ENCODE data around the gene SMARCAD1.

The SMARCAD1 gene

GRCh38 chr4:94207469-94208224, at the start of gene SMARCAD1:
TSS of gene SMARCAD1 (plus strand) at chr4:94207865. CDS start at chr4:94208395, 530 bp downstream.
- peak; percentile 94 for DNase-seq (ENCODE audit: low spot score)

DNA sequence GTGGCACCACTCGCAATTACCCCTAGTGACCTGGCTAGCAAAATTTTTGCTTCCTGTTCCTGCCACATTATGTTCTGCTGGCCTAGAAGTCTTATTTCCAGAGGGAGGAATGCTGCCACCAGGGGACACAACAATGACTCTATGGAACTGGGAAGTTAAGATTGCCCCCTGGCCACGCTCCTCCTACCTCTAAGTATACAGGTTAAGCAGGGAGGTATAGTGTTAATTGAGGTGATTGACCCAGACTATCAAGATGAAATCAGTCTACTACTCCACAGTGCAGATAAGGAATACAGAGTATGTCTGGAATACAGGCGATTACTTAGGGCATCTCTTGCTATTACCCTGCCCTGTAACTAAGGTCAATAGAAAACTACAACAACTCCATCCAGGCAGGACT, 48.8 kb upstream of the SMARCAD1 start:
- no peak for DNase-seq (ENCODE audit: low spot score)

- no peak for DNase-seq (ENCODE audit: low spot score)
Observed at GRCh38 chr4:94159790-94160189, 47.9 kb upstream of the SMARCAD1 start.

- no peak for DNase-seq (ENCODE audit: low spot score)
Observed at GRCh38 chr4:94160774-94161173, 46.9 kb upstream of the SMARCAD1 start.

- no peak for DNase-seq (ENCODE audit: low spot score)
Observed at GRCh38 chr4:94165256-94165655, 42.4 kb upstream of the SMARCAD1 start.

- DNase-seq (ENCODE audit: low spot score) = no peak
Observed at GRCh38 chr4:94168321-94168720, 39.3 kb upstream of the SMARCAD1 start.

- no peak for DNase-seq (ENCODE audit: low spot score)
Observed at GRCh38 chr4:94169803-94170372, 37.8 kb upstream of the SMARCAD1 start.

- DNase-seq (ENCODE audit: low spot score) = no peak
Observed at GRCh38 chr4:94171616-94172015, 36.0 kb upstream of the SMARCAD1 start.

DNA sequence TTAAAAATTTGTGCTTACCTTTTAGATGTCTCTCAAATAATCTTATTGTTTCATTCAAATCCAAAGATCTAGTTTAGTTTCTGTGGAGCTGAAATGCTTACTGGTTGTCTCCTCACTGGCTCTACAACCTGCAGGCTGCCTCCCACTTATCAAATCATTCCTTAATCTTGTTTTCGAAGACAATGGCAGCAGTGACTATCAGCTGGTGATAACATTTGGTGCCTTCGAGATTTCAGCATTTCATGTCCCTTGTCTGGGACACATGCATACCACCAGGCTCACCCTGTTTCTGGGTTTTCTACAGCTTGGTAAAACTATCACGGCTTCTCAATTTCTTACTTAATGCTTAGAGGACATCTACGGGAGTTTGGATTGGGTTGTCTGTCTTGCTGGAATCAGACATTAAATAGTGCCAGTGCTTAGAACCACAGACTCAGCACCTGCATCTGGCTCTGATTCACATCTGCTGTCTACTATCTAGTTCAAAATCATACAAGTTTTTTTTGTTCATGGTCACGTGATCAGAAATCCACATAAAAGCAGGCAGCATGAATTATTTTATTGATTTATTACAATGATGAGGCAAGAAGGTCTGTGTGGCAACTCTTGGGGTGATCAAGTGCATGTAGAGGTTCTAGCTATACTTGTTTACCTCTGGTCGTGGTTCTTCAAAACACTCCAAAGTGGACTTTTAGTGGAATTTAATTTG, 32.0 kb upstream of the SMARCAD1 start:
- no peak for DNase-seq (ENCODE audit: low spot score)

GRCh38 chr4:94177822-94178221, 29.8 kb upstream of the SMARCAD1 start:
- DNase-seq (ENCODE audit: low spot score) = no peak

GRCh38 chr4:94181815-94182214, 25.9 kb upstream of the SMARCAD1 start:
- DNase-seq (ENCODE audit: low spot score) = no peak

DNA sequence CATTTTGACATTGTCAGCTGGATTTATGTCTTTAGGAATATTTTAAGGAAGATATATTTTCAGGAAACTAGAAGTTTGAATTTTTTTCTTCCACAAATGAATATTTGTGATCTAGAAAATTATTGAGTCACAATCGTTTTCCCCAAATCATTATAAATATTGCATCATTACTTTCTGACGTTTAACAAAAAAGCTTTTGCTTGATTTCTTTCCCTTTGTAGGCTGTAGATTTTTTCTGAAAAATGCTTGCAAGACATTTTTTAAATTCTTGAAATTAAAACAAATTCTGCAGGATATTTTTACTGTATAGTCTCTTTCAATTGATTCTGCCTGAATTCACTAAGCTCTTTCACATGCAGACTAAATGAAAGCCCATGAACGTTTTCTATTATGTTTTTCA, 4.9 kb upstream of the SMARCAD1 start:
- DNase-seq (ENCODE audit: low spot score) = no peak

GRCh38 chr4:94208266-94208665, 601 bp downstream of the SMARCAD1 start:
- DNase-seq (ENCODE audit: low spot score) = no peak

GRCh38 chr4:94208918-94209317, 1.3 kb downstream of the SMARCAD1 start:
- DNase-seq (ENCODE audit: low spot score) = peak; percentile 5

DNA sequence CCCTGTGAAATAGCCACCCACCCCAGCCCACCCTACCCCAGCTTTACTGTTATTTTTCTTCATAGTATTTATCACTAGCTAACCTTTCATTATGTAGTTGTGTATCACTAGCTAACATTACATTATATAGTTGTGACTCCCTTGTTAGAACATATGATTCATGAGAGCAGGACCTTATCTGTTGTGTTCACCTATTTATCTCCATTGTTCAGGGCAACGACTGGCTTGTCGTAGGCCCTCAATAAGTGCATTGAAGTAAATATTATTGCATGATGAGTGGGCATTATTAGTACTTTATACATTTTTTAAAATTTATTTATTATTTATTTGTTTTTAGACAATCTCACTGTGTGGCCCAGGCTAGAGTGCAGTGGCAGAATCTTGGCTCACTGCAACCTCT, 4.2 kb downstream of the SMARCAD1 start:
- no peak for DNase-seq (ENCODE audit: low spot score)

GRCh38 chr4:94214703-94215319, 7.1 kb downstream of the SMARCAD1 start:
- no peak for DNase-seq (ENCODE audit: low spot score)

DNA sequence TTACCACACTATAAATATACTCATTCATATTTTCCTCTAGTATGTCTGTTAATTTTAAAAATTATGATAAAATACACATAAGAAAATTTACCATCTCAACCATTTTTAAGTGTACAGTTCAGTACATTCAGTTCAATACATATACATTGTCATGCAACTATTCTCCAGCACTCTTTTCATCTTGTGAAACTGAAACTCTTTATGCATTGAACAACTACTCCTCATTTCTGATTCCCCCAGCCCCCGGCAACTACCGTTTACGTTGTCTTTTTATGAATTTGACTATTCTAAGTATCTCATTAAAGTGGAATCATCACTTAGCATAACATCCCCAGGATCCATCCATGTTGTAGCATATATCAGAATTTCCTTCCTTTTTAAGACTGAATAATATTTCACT, 8.7 kb downstream of the SMARCAD1 start:
- no peak for DNase-seq (ENCODE audit: low spot score)

DNA sequence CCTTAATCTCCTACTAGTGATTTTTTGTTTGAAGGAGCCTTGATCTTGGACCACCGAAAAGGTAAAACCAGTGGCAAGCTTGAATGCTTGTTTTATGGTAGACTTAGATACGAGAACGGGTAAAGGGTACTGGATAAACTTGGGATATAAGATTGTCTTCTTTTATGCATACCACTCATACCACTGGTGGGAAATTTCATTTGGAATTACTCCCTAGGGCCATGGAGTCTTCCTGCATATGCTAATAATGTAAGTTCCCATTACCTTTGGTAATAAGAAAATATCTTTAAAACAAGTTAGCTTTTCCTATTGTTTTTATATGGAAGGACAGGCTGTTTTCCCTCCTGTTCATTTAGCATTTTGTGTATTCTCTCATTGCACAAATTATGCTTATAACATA, 11.7 kb downstream of the SMARCAD1 start:
- DNase-seq (ENCODE audit: low spot score) = no peak

GRCh38 chr4:94221916-94222315, 14.3 kb downstream of the SMARCAD1 start:
- no peak for DNase-seq (ENCODE audit: low spot score)

DNA sequence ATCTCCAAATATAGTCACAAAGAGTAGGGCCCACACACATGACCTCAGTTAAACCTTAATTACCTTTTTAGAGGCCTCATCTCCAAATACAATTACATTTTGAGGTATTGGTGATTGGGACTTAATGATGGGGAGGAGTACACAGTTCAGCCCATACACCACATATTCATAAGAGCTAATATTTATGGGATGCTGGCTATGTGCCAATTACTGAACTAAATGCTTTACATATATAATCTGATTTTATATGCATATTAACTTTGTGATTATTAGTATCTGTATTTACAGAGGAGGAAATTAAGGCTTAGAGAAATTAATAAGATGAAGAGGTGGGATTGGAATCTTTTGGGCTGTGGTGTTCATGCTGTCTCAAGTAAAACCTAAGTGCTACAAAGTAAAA, 17.8 kb downstream of the SMARCAD1 start:
- no peak for DNase-seq (ENCODE audit: low spot score)

GRCh38 chr4:94226763-94227162, 19.1 kb downstream of the SMARCAD1 start:
- no peak for DNase-seq (ENCODE audit: low spot score)

- DNase-seq (ENCODE audit: low spot score) = no peak
Observed at GRCh38 chr4:94228493-94229216, 21.0 kb downstream of the SMARCAD1 start.

All from kidney tubule cell (primary cell).